ENCODE measurements around the gene TNS1.

The TNS1 gene

DNA sequence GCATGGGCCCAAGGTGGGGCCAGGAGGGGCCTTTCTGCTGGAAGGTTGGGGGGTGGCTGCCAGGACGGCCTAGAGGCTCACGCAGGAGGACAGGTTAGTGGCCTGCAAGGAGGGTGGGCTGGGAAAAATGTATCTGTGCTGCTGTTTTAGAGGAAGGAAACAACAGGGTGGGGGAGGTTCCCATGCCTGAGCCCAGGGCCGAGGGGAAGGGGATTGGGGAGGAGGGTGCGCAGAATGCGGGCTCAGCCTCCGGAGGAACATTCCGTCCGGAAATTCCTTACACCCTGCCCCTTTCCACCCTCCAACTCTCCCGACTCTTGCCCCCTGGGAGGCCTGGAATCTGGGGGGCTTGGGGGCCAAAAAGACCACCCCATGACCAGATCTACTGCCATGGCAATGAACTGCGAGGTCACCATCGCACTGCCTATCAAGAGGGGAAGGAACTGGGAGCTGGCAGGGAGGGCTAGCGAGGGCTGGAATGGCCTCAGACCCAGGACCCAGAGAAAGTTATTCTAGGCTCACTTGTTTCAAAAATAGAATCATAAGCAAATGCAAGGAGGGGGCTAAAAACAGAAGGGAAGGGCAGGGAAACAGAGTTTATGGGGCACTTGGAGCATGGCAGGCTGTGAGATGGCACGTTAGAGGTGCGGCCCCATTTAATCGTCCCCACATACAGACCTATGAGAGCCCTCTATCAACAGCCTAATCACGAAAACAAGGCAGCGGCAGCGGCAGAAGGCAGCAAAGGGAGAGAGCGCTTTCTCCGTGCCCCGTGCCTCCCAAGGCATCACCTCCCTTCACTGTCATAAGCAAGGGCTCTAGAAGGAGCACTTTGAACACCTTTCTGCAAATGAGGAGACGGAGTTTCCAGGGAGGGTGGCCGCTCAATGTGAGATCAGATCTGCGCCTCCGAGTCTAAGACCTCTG lies 90.4 kb downstream of the TNS1 start:
- DNase-seq (ENCODE audit: low read depth), result no peak

DNA sequence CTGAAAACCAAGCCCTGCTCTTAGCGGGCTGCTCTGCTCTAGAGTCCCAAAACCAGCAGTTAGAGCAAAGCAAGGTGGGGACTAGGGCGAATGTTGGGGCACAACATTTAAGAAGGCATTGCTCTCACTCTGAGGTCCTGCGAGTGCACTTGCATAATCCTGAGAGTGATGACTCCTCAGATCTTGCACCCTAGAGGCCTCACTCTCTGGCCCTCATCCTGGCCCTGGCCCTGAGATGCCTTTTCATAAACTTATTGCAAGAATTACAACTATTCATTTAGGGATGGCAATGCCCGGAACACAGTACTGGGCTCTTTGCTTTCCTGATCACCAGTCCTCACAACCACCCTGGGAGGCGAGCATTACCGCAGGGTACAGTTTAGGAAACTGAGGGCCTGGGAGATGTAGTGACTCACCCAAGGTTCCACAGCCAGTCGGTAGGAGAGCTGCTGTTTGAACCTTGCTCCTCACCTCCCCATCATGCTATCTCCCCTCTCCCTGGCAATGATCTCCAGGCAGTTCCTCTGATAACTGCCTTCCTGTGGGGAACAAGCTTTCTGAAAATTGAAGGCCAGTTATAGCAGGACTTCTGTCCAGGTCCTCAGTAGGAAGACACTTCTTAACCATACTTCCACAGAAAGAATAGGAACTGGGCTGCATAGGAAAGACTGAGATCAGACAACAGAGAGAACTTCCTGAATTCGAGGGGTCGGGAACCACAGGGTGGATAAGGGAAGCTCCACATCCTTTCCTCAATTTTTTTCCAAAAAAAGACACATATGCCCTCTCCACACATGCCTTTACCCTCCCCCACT lies 91.3 kb downstream of the TNS1 start:
- DNase-seq (ENCODE audit: low read depth), result no peak

DNA sequence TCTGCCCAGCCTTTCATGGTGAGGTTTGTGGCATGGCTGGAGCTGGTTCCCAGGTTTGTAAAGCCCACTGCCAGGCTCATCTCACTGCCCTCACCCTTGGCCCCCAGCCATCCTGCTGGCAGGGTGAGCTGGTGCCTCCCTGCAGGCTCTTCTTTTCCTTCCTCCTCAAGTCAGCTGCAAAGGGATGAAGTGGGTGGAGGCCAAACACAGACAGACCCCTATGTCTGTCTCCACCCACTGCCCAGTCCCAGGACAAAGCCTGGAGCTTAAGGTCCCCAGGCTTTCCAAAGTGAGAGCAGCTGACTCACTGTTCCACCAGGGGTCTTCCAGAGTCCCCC lies 92.0 kb downstream of the TNS1 start:
- DNase-seq (ENCODE audit: low read depth), result no peak

DNA sequence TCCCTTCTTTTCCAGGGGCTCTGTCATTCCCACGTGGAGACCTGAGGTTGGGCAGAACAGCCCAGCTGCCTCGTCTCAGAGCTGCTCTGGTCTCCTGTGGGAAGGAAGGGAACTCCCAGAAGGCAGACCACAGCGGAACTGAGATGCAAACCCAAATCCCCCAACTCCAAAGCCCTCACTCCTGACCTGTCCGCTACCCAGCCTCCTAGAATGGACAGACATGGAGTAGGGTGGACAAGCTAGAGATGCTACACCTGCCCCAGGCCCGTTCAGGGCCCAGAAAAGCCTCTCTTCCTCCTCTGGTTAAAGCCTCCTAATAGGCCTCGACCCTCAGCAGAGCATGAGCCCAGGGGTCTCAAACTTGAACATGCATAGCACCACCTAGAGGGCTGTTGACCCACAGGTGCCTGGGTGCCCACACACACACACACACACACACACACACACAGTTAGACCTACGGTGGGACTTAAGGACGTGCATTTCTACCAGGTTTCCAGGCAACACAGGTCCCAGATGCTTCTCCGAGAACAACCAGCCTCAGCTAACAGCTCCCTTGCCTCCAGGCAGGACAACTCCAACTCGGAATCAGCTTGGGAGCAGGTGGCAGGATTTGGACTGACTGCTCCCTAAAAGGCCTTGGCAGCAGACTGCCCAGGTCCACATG lies 93.5 kb downstream of the TNS1 start:
- no peak for DNase-seq (ENCODE audit: low read depth)

DNA sequence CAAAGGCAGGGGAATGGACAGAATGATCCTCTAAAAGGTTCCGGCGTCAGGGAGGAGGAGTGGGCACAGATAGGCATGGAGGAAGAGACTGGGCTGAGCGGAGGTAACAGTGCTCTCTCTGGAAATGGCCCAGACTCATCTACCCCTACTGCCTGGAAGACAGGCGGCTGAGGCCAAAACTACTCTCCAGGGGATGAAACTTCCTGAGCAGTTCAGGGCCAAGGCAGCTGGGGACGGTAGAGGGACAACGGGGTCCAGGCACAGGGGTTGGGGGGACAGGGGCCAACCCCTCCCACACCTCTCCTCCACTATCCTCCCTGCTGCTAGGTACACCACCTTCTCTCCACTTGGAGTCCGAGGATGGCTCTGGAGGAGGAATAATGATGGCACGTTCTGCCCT lies 94.3 kb downstream of the TNS1 start:
- DNase-seq (ENCODE audit: low read depth), result no peak

DNA sequence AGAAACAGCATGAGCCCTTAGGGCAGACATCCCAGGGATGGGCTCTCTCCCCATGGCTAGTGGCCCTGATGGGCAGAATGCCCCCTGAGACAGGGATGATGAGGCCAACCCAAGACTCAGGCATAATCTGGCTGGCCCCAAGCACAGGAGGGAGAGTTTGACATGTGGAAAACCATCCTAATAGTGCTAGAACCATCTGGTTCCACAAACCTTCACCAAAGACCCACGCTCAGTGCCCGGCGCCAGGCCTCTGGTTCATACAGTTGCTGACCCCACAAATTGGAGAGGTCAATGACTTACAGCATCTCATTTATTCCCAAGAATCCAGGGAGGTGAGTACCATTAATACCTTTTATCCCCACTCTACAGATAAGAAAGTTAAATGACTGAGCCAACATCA lies 95.5 kb downstream of the TNS1 start:
- DNase-seq (ENCODE audit: low read depth), result no peak

DNA sequence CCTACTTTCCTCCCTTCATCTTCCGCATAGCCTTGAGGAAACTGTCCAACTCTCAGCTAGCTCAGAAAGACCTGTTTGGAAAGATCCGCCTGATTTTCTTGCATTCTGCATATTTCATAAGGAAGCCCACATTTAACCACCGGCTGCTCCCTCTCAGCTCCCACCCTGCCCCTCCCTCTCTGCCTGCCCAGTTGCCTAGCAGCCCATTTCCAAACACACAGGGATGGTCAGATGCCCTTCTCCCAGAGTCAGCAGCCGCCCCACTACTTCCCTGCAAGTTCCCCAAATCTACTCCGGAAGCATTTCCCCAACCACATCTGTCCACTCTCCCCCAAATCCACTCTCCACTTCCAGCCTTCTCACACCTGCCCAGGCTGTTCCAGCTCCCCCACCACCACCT lies 96.0 kb downstream of the TNS1 start:
- DNase-seq (ENCODE audit: low read depth), result no peak

DNA sequence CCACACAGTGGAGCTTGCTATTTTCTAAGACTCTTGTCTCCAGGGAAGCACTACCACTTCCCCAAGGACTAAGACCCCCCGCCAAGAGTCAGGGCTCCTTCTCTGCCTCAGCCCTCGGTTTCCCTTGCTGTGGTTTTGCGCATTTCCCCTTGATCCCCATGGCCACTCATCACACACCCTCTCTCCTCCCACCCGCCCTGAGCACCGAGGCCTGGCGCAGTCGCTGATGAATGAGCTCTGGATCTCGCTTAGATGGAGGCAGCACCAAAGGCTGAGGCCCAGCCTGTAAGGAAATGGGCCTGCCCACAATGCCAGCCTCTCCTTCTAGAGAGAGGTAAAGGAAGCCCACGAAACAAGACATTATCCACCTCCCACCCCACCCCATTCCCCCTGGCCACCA lies 96.9 kb downstream of the TNS1 start:
- no peak for DNase-seq (ENCODE audit: low read depth)

DNA sequence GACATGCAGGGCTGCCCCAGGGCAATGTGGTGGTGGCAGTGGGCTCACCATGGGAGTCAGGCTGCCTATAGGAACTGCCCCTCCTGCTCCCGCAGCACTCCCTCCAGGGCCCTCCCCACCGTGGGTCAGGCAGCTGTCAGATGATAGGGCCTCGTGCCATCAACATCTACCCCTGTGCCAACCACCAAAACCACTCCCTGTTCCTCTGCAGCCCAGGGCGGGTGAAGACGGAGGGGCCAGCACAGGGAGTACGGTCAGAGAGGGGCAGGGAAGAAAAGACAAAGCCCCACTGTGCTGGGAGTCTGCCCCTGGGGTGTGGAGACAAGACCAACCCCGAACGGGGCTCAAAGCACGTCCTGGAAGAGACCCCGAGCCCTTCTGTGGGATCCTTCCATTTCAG lies 97.4 kb downstream of the TNS1 start:
- DNase-seq (ENCODE audit: low read depth), result no peak

DNA sequence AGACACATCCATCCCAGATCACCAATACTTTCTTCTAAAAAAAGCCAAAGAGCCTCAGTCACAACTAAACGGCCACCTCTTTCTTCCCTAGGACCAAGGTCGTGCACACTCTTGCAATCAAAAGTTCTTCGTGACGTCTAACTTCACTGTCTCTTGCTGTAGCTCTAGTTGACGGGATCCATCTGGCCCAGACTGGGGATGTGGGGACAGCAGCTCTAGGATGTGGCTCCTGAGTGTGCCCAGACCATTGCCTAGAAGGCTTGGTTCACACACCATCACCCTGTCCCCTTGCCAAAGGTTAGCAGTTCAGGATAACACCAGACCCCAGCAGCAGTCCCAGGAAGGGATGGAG lies 98.2 kb downstream of the TNS1 start:
- no peak for DNase-seq (ENCODE audit: low read depth)

DNA sequence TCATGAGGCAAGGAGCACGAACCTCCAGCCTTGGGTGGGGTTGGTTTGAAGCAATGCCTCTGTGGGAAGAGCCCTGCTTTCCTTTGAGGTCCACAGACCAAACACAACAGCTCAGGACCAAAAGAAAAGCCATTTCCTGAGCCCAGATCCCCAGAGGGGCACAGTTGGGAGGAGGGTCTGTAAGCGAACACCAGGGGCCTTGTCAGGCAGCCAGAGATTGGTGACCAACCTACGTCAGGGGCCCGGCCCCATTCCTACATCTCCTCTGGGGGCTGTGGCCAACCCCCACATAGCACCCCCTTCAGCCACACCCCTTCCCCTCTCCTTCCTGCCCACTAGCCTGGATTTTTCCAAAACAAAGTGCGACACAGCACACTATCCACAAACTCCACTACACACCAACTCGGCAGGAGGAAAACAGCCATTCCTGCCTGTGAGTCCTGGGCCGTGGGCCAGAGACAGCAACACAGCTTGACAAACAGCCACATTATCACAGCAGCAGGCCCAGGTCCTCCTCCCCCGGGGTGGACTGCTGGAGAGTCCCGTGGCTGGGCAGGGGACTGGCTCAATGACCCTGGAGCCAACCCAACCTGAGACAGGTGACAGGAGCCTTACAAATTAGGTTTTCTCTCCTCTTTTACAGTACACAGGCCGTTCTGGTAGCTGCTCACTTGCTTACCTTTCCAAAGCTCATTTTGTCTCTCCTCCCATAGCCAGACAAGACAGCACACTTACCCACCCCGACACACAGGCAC lies 98.8 kb downstream of the TNS1 start:
- DNase-seq (ENCODE audit: low read depth), result no peak

DNA sequence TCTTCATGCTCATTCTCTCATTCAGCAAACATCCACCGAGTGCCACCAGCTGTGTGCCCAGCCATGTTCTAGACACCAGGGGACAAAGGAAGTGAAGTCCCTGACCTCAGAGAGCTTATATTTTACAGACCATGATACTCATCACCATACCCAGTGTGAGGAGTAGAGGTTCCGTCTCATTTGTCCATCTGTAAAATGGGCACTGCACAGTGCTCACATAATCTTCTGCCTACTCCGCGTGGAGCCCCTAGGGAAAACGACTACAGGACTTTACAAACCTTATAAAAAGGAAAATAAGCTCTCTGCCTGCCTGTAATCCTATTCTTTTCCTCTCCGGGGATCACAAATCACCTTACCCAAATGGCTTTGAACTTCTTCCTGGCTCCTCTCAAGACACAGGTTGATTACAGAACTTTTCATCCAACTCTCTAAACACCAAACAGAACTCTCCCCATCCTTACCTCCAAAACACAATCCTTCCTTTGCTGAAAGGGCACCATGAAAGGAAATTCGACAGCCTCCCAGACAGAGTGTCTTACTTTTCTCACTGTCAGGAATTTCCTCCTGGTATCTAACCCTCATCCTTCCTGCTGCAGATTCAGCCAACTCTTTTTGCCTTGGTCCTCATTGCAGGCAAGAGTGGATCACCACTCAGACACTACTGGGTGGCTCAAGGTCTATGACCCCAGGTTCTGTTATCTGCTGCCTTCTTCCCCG lies 99.5 kb downstream of the TNS1 start:
- DNase-seq (ENCODE audit: low read depth), result no peak

DNA sequence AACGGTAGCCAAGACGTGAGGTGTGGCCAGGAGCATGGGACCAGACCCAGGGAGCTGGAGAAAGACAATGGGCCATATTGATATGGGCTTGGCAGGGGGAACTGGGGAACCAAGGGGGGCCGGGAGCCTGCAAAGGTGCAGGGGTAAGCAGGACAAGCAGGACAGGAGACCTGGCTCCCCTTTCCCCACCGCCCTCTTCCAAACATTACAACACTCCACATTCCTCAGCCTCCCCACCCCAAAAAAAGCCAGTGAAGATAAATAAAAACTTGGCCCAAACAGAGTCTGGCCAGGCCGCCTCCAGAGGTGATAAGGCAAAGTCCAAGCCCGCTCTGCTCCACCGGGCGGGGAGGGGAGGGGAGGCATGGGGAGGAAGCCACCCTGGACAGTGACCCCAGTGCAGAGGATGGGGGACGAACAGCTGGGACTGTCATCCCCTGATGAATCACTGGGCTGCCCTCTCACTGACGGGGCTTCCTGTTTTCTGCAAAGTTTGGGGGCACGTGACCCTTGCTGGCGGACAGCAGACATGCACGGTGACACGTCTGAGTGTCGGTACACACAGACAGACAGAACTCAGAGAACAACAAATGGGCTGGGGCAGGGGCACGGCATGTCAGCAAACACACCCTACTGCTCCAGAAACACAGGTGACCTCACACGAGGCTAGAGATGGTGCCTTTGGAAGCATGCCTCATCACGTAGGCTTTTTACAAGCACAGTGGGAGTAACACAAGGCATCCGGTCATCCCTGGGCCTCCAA lies 100.2 kb downstream of the TNS1 start:
- DNase-seq (ENCODE audit: low read depth), result no peak

DNA sequence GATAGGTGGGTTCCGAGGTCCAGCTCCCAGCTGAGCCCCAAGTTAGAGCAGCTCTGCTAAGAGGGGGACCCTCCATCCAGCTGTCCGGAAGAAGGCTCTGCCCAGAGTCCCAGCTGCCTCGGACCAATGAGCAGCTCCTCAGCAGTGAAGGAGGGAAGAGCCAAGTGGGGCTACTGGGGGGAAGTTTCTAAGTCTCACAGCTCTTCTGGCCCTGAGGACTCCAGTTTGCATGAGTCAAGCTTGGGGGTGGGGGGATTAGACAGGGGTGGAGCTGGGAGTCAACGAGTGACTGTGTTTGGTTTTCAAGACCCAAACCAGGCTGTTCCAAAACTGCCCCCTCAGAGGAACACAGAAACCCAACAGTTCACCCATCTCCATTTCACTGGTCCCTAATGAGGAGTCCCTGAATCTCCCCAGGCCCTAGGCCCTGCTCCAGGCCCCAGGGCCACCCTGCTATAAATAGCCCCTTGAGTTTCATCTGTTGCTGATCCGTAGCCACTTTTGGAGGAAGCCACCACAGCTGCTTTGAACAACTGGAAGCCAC lies 100.9 kb downstream of the TNS1 start:
- no peak for DNase-seq (ENCODE audit: low read depth)

DNA sequence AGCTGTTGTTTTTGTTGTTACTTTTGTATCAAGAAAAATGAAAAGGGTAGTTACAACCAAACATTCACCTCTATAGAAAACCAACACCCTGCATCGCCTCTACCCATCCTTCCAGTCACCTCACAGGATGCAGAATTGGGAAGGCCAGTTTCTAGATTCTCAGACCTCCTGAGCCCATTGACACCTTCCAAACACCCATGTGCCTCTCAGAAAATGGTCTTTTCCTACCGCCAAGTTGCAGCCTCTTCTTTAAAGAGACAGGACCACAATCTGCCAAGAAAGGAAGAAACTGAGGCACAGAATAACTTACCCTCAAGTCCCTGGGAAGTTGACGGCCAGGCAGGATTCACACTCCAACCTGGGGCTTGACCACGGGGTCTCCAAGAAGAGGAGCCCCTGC lies 101.4 kb downstream of the TNS1 start:
- DNase-seq (ENCODE audit: low read depth), result no peak

DNA sequence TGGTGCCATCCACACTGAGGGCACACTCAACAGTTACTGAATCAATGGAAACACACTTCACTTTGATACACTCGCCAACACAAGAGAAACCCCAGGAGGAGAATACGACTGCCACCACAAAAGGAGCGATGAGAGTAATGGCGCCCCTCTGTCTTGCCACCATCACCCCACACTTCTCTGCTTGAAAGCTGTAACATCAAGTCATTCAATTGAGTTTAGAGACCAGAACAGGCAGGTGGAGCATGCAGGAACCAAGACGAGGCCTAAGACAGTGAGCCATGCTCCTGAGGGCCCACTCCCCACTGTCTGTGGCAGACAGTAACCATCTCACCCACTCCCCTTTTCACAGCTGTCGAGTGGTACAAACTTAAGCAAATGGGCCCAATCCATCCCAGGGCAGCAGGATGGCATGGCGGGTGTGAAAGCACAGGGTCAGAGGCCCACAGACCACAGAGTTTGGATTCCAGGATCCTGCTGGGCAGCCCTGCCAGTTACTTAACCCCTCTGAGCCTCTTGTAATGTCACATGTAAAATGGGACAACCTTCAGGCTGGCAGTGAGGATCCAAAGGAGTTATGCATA lies 101.9 kb downstream of the TNS1 start:
- DNase-seq (ENCODE audit: low read depth), result no peak

DNA sequence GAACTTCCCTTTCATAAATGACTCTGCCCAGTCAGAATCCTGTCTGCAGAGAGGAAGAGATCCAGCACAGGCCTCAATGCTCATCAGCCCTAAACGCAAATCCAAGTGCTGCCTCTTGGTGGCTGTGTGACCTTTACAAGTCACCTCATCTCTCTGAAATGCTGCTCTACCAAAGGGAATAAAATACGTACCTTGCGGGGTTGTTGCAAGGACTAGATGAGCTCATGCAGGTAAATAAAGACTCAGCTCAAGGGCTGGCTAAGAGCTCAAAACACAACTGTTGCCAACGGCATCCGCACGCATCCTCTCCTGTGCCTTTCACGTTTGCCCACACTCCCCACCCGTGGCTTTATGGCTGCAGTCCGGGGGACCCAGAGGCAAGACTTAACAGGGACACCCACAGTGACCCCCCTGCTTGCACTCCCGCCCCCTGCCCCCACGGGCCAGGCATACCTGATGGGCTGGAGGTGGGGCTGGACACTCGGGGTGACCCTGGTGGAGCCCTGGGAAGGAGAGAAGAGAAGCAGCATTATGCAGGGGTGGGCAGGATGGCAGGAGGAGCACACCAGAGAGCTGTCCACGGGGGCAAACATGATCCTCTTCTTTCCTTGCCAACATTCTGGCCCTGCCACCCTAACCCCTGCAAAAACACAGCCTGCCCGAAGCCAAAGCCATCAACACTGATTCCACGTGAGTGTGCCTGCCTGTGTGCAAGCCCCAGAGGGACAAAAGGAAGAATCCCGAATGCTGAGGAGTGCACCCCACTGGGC lies 102.6 kb downstream of the TNS1 start:
- DNase-seq (ENCODE audit: low read depth), result no peak

DNA sequence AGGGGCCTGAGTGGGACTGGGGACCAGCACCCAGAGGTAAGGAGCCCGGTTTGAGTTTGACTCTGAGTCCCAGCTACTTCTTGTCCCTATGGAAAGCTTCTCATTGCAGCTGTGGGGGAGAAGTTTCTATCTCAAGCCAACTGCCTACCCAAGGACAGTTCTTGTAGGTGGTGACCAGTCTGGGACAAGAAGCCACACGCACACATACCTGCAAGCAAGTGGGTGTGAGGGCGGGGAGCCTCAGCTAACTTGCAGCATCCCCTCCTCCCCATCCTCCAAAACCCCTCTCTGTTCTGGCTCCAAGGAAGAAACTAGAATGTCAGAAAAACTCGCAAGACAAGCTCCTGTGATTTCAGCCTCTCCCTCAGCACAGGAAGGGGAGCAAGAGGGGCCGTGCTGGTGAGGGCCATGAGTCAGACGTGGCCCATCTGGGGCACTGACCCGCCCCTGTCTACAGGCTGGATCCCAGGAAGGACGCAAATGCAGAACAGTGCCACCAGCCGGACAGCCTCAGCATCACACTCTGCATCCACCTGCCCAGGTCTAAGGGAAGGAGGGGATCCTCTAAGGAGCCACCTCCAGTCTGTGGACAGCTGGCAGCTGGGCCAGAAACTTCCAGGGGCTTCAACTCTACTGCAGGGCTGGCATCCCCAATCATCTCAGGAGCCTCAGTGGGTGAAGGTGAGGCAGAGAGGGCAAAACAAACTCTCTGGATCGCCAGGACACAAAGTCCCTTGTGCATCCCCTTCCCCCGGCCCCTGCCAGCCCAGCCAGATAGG lies 103.4 kb downstream of the TNS1 start:
- DNase-seq (ENCODE audit: low read depth), result no peak
